Measurements from ENCODE around the gene DNAH11.

Gene DNAH11

GRCh38 chr7:21579341-21580072 is 36.7 kb downstream of the DNAH11 start:
- no peak for TF ChIP-seq ZNF274 (IDR thresholded peaks at IDR 0.05; ENCODE audit: low read depth, low read length)
- no peak overlapping the region for H3K4me3 ChIP-seq (ENCODE audit: low read length)

- no peak for TF ChIP-seq ZNF274 (IDR thresholded peaks at IDR 0.05; ENCODE audit: low read depth, low read length)
- no peak overlapping the region for H3K4me3 ChIP-seq (ENCODE audit: low read length)
Measured at GRCh38 chr7:21580073-21580521, 37.3 kb downstream of the DNAH11 start.

GRCh38 chr7:21585070-21585724 is 42.4 kb downstream of the DNAH11 start:
- TF ChIP-seq ZNF274 (IDR thresholded peaks at IDR 0.05; ENCODE audit: low read depth, low read length): no peak
- no peak overlapping the region for H3K4me3 ChIP-seq (ENCODE audit: low read length)

- no peak for TF ChIP-seq ZNF274 (IDR thresholded peaks at IDR 0.05; ENCODE audit: low read depth, low read length)
- H3K4me3 ChIP-seq (ENCODE audit: low read length): no peak overlapping the region
Measured at GRCh38 chr7:21587139-21587784, 44.4 kb downstream of the DNAH11 start.

GRCh38 chr7:21596801-21597200 is 54.0 kb downstream of the DNAH11 start:
- TF ChIP-seq ZNF274 (IDR thresholded peaks at IDR 0.05; ENCODE audit: low read depth, low read length): no peak

GRCh38 chr7:21603462-21603861 is 60.6 kb downstream of the DNAH11 start:
- no peak overlapping the region for H3K4me3 ChIP-seq (ENCODE audit: low read length)
- TF ChIP-seq ZNF274 (IDR thresholded peaks at IDR 0.05; ENCODE audit: low read depth, low read length): no peak

More at GRCh38 chr7:21596801-21597200, 54.0 kb downstream of the DNAH11 start:
- no peak overlapping the region for H3K4me3 ChIP-seq (ENCODE audit: low read length)

GRCh38 chr7:21603972-21604749 is 61.3 kb downstream of the DNAH11 start:
- no peak overlapping the region for H3K4me3 ChIP-seq (ENCODE audit: low read length)
- TF ChIP-seq ZNF274 (IDR thresholded peaks at IDR 0.05; ENCODE audit: low read depth, low read length): no peak

- no peak overlapping the region for H3K4me3 ChIP-seq (ENCODE audit: low read length)
- no peak for TF ChIP-seq ZNF274 (IDR thresholded peaks at IDR 0.05; ENCODE audit: low read depth, low read length)
Measured at GRCh38 chr7:21605008-21605585, 62.3 kb downstream of the DNAH11 start.

GRCh38 chr7:21608465-21608864 is 65.6 kb downstream of the DNAH11 start:
- no peak for TF ChIP-seq ZNF274 (IDR thresholded peaks at IDR 0.05; ENCODE audit: low read depth, low read length)

GRCh38 chr7:21611129-21611528 is 68.3 kb downstream of the DNAH11 start:
- no peak for TF ChIP-seq ZNF274 (IDR thresholded peaks at IDR 0.05; ENCODE audit: low read depth, low read length)
- H3K4me3 ChIP-seq (ENCODE audit: low read length): no peak overlapping the region

More at GRCh38 chr7:21608465-21608864, 65.6 kb downstream of the DNAH11 start:
- no peak overlapping the region for H3K4me3 ChIP-seq (ENCODE audit: low read length)

GRCh38 chr7:21616091-21616490 is 73.3 kb downstream of the DNAH11 start:
- no peak for TF ChIP-seq ZNF274 (IDR thresholded peaks at IDR 0.05; ENCODE audit: low read depth, low read length)
- no peak overlapping the region for H3K4me3 ChIP-seq (ENCODE audit: low read length)

GRCh38 chr7:21616796-21617436 is 74.1 kb downstream of the DNAH11 start:
- no peak overlapping the region for H3K4me3 ChIP-seq (ENCODE audit: low read length)

GRCh38 chr7:21617513-21617912 is 74.7 kb downstream of the DNAH11 start:
- H3K4me3 ChIP-seq (ENCODE audit: low read length): no peak overlapping the region
- TF ChIP-seq ZNF274 (IDR thresholded peaks at IDR 0.05; ENCODE audit: low read depth, low read length): no peak

More at GRCh38 chr7:21616796-21617436, 74.1 kb downstream of the DNAH11 start:
- TF ChIP-seq ZNF274 (IDR thresholded peaks at IDR 0.05; ENCODE audit: low read depth, low read length): no peak
